ENCODE measurements around the gene SREBF2. TPM values are rescaled to one million over a fixed set of nuclear protein-coding genes. Genes with fewer than 3 reads are reported as not detected.

The SREBF2 gene
- total and polyA plus RNA-seq, 9 of the 15 experiments (the other 6 are each of a cell fraction or from before 2014, with no cell fraction given), result 1.1 to 84.2 (median 26.9) TPM

DNA sequence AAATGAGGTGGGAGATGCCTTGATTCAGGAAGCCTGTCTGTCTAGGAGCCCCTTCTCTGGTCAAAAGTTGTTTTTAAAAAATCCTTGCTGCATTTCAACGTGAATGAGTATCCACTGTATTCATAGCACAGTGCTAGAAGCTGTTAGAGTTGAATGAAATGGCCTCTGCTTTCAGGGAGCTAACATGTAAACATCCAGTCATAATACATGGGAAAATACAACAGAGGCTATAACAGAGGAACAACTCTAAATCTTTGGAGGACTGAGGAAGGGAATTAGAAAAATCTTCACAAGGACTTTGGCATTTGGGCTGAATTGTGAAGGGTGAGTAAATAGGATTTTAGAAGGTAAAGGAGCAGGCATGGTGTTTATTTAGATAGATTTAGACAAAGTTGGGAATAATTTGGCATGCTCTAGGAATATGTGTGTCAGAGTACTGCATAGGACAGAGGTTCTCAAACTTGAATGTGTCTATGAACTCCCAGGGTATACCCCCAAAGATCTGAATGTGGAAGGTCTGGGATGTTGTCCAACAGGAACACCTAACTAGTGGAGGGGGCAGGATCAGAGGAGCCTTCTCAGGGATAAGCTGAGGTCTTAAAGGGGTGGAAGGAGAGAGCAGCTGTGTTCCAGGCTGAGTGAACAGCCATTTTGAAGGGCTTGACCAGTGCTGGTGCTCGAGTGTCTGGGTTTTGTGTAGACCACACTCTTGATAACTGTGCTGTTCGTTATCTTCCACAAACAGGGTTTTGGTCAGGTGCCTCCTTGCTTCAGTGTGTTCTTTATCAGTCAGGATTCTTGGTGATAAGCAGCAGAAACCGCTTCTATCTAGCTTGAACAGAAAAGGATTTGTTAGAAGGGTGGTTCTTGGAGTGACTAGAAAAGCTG, 12.7 kb downstream of the SREBF2 start (continued):
- TF ChIP-seq ZNF41 (CRISPR knock-in tag; conservative IDR thresholded peaks at IDR 0.05) (no peak), HMBOX1 (IDR thresholded peaks at IDR 0.05) (peak; percentile 82), GABPB2 (CRISPR knock-in tag; conservative IDR thresholded peaks at IDR 0.05) (no peak), HLTF (IDR thresholded peaks at IDR 0.05) (no peak), HDAC3 (IDR thresholded peaks at IDR 0.05; ENCODE audit: borderline replicate concordance, partially characterized antibody) (peak; percentile 90), ZNF311 (CRISPR knock-in tag; IDR thresholded peaks at IDR 0.05) (peak; percentile 50; the same call in 1 of the 2 replicates), ZNF395 (CRISPR knock-in tag; IDR thresholded peaks at IDR 0.05) (peak; percentile 83; the same call in 1 of the 2 replicates), ZNF274 (IDR thresholded peaks at IDR 0.05; ENCODE audit: borderline replicate concordance, low read depth, low read length) (no peak), ATF7 (IDR thresholded peaks at IDR 0.05) (peak; percentile 51; the same call in 1 of the 2 replicates), PYGO2 (tag; IDR thresholded peaks at IDR 0.05) (peak; percentile 79; the same call in 1 of the 2 replicates), TCFL5 (CRISPR knock-in tag; conservative IDR thresholded peaks at IDR 0.05) (no peak), DPF2 (IDR thresholded peaks at IDR 0.05) (peak; percentile 97), TRIM24 (IDR thresholded peaks at IDR 0.05) (peak; percentile 88 to 92), NCOA1 (IDR thresholded peaks at IDR 0.05; ENCODE audit: low read depth) (peak; percentile 77), MAFF (IDR thresholded peaks at IDR 0.05; ENCODE audit: low read length) (no peak), DMBX1 (CRISPR knock-in tag; IDR thresholded peaks at IDR 0.05; ENCODE audit: borderline replicate concordance) (peak; percentile 69; the same call in 1 of the 2 replicates), ZZZ3 (IDR thresholded peaks at IDR 0.05) (no peak), STAT5A (IDR thresholded peaks at IDR 0.05; ENCODE audit: borderline replicate concordance, low read length) (peak; percentile 86; the same call in 1 of the 2 replicates), HMG20A (CRISPR knock-in tag; conservative IDR thresholded peaks at IDR 0.05) (0 out of 2 replicates have a peak, but pooled peaks have one; percentile 30), ZBTB9 (CRISPR knock-in tag; IDR thresholded peaks at IDR 0.05) (0 out of 2 replicates have a peak, but pooled peaks have one; percentile 39), TEAD4 (IDR thresholded peaks at IDR 0.05; ENCODE audit: low read length) (peak; percentile 99), TEAD4 (CRISPR knock-in tag; IDR thresholded peaks at IDR 0.05; ENCODE audit: borderline replicate concordance) (no peak), KDM2B (CRISPR knock-in tag; IDR thresholded peaks at IDR 0.05) (no peak), ZNF589 (CRISPR knock-in tag; IDR thresholded peaks at IDR 0.05; ENCODE audit: low read depth) (0 out of 2 replicates have a peak, but pooled peaks have one; percentile 77)
